Measurements from ENCODE around the gene CDX2. TPM values are rescaled to one million over a fixed set of nuclear protein-coding genes. Genes with fewer than 3 reads are reported as not detected.

Gene CDX2
- total RNA-seq, 1 experiment from 2014 or later: not detected

- DNase-seq (ENCODE audit: low spot score): no peak
- Histone ChIP-seq H3K27me3 (replicated peaks; ENCODE audit: insufficient read depth, low read depth, low read length, poor library complexity) (peaks cover 95% of the 10 kb centered on the region), H3K4me3 (ENCODE audit: low read depth, low read length, poor library complexity, severe bottlenecking) (no peak overlapping the region), H3K27ac (ENCODE audit: low read depth, low read length, poor library complexity, severe bottlenecking) (no peak overlapping the region), H3K4me1 (ENCODE audit: insufficient read depth, low read length, poor library complexity, severe bottlenecking) (no peaks in the 10 kb centered on the region), H3K9me3 (ENCODE audit: low read depth, low read length, poor library complexity, severe bottlenecking) (no peaks in the 10 kb centered on the region), H3K36me3 (ENCODE audit: insufficient read depth, low read length, poor library complexity, severe bottlenecking) (no peaks in the 10 kb centered on the region)
- ChIA-PET POLR2A (ENCODE audit: low non-redundant PET) (no interaction called here), CTCF (no interaction called here)
- intact Hi-C loops (cut with micrococcal nuclease; ENCODE audit: unreplicated experiment): no loop called here
- TF ChIP-seq EZH2 (IDR thresholded peaks at IDR 0.05; ENCODE audit: borderline replicate concordance, low read depth, low read length, poor library complexity, severe bottlenecking) (peak; percentile 81), CTCF (conservative IDR thresholded peaks at IDR 0.05; ENCODE audit: low read depth, low read length) (no peak)
- BruUV-seq (replicated peaks): no TSS peak
Observed at GRCh38 chr13:27966641-27967202, 2.4 kb downstream of the CDX2 start.

GRCh38 chr13:27965740-27966640 is 3.1 kb downstream of the CDX2 start:
- peaks cover 95% of the 10 kb centered on the region for H3K27me3 ChIP-seq (replicated peaks; ENCODE audit: insufficient read depth, low read depth, low read length, poor library complexity)
- H3K4me3 ChIP-seq (ENCODE audit: low read depth, low read length, poor library complexity, severe bottlenecking): no peak overlapping the region
- no peaks in the 10 kb centered on the region for H3K36me3 ChIP-seq (ENCODE audit: insufficient read depth, low read length, poor library complexity, severe bottlenecking)
- no peak for DNase-seq (ENCODE audit: low spot score)
- no peaks in the 10 kb centered on the region for H3K9me3 ChIP-seq (ENCODE audit: low read depth, low read length, poor library complexity, severe bottlenecking)
- intact Hi-C loops (cut with micrococcal nuclease; ENCODE audit: unreplicated experiment): no loop called here
- POLR2A ChIA-PET (ENCODE audit: low non-redundant PET): no interaction called here
- TF ChIP-seq EZH2 (IDR thresholded peaks at IDR 0.05; ENCODE audit: borderline replicate concordance, low read depth, low read length, poor library complexity, severe bottlenecking): peak; percentile 31
- TF ChIP-seq CTCF (conservative IDR thresholded peaks at IDR 0.05; ENCODE audit: low read depth, low read length): no peak
- BruUV-seq (replicated peaks): no TSS peak
- H3K4me1 ChIP-seq (ENCODE audit: insufficient read depth, low read length, poor library complexity, severe bottlenecking): peaks cover 4% of the 10 kb centered on the region
- H3K27ac ChIP-seq (ENCODE audit: low read depth, low read length, poor library complexity, severe bottlenecking): no peak overlapping the region
- CTCF ChIA-PET: no interaction called here

DNA sequence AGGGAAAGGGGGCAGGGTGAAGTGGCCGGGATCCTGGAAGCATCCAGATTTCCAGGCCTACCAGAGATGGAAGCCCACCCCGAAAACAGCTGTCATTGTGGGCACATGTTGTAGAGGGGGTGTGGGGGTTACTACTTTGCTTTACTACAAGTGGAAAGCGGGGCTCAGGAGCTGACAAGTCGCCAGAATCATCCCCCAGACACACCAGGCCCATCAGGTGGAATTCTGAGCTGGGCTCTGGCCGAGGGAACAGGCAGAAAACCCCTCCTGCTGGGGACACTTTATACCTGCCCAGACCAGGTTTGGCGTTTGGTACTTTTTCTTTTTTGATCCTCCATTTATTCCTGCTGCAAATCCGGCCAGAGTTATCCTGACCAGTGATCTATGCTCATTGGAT is 3.8 kb downstream of the CDX2 start:
- intact Hi-C loops (cut with micrococcal nuclease; ENCODE audit: unreplicated experiment): no loop called here
- POLR2A ChIA-PET (ENCODE audit: low non-redundant PET): no interaction called here
- CTCF ChIA-PET: no interaction called here
- no TSS peak for BruUV-seq (replicated peaks)
- TF ChIP-seq CTCF (conservative IDR thresholded peaks at IDR 0.05; ENCODE audit: low read depth, low read length) (no peak), EZH2 (IDR thresholded peaks at IDR 0.05; ENCODE audit: borderline replicate concordance, low read depth, low read length, poor library complexity, severe bottlenecking) (no peak)
- Histone ChIP-seq H3K4me1 (ENCODE audit: insufficient read depth, low read length, poor library complexity, severe bottlenecking) (peaks cover 10% of the 10 kb centered on the region), H3K27me3 (replicated peaks; ENCODE audit: insufficient read depth, low read depth, low read length, poor library complexity) (peaks cover 95% of the 10 kb centered on the region), H3K4me3 (ENCODE audit: low read depth, low read length, poor library complexity, severe bottlenecking) (no peak overlapping the region), H3K27ac (ENCODE audit: low read depth, low read length, poor library complexity, severe bottlenecking) (no peak overlapping the region), H3K36me3 (ENCODE audit: insufficient read depth, low read length, poor library complexity, severe bottlenecking) (no peaks in the 10 kb centered on the region), H3K9me3 (ENCODE audit: low read depth, low read length, poor library complexity, severe bottlenecking) (no peaks in the 10 kb centered on the region)
- no peak for DNase-seq (ENCODE audit: low spot score)

Measured in A673 (cell line).